Body of pancreas (tissue), 4 donors: Measurements from ENCODE around the gene KRT80.

Experiments
- POLR2A ChIP-seq, 3 donors: fragments of 450-650 bp; IDR thresholded peaks; one replicate each; pipeline ENCODE4 v1.6.1; 2016; ENCODE audit warnings: antibody characterized with exemption in 3 of 3, mild to moderate bottlenecking in 2 of 3
- TF ChIP-seq, protein P1 (sequence below), 7 experiments: fragments of 450-650 bp in 4 of 7; fragments of 200-600 bp in 3 of 7; sonication (generic) in 3 of 7; IDR thresholded peaks; one replicate each; pipeline ENCODE4 v1.5.1; 2016 to 2019; ENCODE audit warnings: antibody characterized with exemption in 7 of 7

DNA sequence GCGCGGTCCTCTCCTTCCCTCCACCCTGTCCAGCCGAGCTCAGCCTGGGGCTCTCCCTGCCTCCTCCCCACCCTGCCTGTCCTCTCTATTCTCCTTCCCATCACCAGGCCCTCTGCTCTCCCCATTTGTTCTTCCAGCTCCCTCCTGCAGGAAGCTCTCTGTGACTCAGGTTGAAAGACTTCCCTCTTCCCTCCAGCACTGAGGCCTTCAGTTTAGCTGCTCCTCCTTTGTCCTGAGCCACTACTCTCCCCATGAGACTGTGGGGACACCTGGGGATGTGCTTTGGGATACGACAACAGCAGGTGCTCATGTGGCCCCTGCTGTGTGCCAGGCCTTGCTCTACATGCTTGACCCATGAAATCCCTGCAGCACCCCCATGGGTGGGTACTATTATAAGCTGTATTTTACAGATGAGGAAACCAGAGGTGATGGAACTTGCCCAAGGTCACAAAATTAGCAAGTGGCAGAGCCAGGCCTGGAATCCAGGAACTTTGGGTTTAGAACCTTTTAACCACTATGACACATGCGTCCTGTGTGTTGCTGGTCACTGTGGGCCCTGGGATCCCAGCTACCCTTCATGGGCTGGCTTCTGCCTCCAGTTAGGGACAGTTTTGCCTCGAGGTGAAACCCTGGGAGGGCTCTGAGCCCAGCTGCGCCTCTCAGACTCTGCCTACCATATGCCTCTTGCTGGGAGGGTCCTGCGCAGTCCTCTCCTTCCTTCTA, 5.5 kb downstream of the KRT80 start:
- TF ChIP-seq, protein P1, sequence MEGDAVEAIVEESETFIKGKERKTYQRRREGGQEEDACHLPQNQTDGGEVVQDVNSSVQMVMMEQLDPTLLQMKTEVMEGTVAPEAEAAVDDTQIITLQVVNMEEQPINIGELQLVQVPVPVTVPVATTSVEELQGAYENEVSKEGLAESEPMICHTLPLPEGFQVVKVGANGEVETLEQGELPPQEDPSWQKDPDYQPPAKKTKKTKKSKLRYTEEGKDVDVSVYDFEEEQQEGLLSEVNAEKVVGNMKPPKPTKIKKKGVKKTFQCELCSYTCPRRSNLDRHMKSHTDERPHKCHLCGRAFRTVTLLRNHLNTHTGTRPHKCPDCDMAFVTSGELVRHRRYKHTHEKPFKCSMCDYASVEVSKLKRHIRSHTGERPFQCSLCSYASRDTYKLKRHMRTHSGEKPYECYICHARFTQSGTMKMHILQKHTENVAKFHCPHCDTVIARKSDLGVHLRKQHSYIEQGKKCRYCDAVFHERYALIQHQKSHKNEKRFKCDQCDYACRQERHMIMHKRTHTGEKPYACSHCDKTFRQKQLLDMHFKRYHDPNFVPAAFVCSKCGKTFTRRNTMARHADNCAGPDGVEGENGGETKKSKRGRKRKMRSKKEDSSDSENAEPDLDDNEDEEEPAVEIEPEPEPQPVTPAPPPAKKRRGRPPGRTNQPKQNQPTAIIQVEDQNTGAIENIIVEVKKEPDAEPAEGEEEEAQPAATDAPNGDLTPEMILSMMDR (IDR thresholded peaks at IDR 0.05) = no peak
- no peak for TF ChIP-seq POLR2A (IDR thresholded peaks at IDR 0.05)
